Measurements from ENCODE around the gene SLC46A1.

Gene SLC46A1

DNA sequence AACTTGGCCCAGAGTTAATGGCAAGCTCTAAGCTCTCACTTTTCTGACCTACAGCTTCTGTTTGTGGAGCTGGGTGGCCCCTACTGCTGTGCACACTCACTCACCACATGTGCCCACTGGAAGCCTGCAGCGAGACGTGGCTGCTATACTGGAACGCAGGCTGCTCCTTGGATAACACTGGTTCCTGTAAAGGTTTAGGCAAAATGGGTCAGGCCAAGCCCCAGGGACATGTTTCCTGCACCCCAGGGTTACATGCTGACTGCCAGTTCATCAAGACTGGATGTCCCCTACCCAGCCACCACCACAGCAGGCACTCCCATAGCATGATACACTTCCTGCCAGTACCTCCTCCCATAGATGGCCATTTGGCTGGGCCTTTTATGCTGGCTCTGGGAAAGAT is 57.0 kb downstream of the SLC46A1 start:
- no peak for DNase-seq

DNA sequence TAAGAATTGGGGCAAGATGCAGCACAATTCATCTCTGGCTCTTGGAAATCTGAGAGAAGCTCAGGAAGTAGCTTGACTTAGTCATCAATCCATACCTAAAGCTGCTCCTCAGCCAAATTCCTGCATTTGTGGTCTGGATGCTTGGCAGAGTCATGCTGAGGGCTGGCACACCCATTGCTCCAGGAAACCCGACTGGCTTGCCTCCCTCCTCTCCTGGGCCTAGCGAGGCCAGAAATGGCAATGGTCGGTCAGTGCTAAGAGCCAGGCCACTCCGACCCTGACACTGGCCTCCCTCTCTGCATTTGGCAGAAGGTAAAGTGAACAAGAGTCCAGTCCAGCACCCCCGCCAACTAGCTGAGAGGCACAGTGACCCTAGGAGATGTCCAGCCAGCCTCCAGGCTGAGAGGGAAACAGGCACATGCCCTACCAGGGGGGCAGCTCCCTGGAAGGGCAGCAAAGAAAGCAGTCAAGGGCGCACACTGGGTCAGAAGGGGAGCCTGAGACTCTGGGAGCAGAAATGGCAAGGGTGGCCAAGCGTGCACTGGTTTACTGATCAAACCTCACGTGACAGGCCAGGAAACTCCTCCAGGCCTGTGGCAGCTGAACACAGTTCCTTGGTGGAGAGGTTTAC is 58.6 kb downstream of the SLC46A1 start:
- DNase-seq = no peak

DNA sequence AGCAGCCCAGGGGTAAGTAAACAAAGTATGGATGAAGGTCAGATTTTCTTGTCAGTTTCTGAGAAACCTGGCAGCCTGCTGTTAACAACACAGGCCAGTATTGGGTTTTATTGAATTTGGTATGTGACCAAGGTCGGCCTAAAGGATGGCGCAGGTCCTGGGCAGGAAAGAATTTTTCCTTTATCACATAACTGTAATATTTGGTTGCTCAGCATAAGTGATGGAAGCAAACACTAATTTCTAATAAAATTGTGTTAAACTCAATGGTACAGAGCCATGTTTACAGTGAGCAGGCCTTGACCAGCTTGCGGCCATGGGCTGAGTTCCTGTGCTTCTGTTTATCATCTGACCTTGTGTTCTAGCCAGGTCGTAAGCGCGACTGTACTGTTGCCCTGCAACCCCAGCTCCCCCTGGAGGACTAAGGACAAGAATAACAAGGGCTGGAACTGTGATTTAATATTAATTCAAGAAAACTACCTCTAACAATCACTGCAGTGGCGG is 59.2 kb downstream of the SLC46A1 start:
- DNase-seq = no peak

DNA sequence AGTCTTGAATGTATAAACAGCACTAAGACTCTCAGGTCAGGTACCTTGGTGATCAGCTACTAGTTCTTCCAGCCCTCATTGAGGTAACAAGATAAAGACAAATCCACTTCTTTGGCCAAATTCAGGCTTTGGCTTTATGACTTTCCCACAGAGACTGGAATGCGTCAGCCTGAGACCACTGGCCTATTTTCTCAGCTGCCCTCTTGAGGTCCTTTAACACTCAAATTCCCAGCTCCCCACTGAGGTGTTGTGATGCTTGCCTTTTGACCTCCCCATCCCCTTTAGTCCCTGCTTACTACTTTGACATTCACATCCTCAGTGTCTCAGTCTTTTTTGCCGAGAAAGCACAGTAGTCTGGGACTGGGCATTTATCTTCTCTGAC is 59.8 kb downstream of the SLC46A1 start:
- DNase-seq = no peak

DNA sequence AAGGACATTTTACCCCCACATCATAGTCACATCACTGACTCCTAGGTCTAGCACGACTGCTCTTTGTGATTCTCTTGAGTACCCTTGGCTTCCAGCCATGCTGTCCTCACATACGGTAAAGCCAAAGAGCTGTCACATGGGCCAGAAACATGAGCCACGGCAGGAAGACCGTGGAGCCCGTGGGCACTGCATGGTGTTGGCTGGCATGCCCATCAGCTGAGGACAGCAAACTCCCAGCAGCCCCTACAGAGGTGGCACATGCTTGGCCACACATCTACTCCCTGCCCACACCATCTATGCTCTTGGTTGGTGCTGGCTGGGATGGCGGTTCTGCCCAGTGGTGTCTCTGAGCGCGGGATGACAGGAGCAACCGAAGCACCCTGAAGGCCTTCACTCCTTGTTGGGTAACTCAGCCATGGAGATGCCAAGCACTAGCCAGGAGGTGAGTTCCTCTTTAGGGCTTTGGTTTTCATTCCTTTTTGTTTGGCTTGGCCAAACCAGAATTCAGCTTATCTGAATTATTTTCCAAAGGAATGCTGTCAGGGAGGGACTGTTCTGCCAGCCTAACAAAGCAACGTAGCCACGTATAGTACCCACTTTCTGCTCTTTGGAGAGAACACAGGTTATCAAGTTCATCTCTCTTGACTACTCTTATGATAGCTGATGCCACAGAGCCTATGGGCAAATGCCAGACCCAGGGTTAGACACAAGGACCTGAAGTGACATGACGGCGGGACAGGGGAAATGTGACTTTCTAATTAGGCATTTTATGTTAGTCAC is 60.4 kb downstream of the SLC46A1 start:
- no peak for DNase-seq
